ENCODE measurements around the gene SURF1. TPM values are rescaled to one million over a fixed set of nuclear protein-coding genes. Genes with fewer than 3 reads are reported as not detected.
"Not testable (repeated sequence)": the region's sequence is repeated elsewhere in the genome, so short reads cannot be mapped to it uniquely, and the experiment has no call there.

Gene SURF1
- total and polyA plus RNA-seq, 9 of the 15 experiments (the other 6 are each of a cell fraction or from before 2014, with no cell fraction given): 16.1 to 31.3 (median 20.9) TPM

- FAIRE-seq (no peak), DNase-seq (ENCODE audit: extremely low read depth in 1 of 4, low spot score in 3 of 4) (no peak), ATAC-seq (no peak)
- no peaks in the 10 kb centered on the region for H3K36me3 ChIP-seq (ENCODE audit: control insufficient read depth, insufficient read depth, low read length)
- 0% methylated on average over 2 of the region's 3 CpGs for WGBS (ENCODE audit: insufficient coverage, low coverage, missing lambda C conversion rate)
- no peak overlapping the region for H3K4me3 ChIP-seq
- H3K4me2 ChIP-seq (ENCODE audit: insufficient read depth, low read length): no peak overlapping the region
- no TSS peak for BruUV-seq (replicated peaks)
- no peaks in the 10 kb centered on the region for H3K79me2 ChIP-seq (ENCODE audit: control insufficient read depth, insufficient read depth, low read length)
- TF ChIP-seq CREBBP (IDR thresholded peaks at IDR 0.05; ENCODE audit: low read depth, low read length) (peak; percentile 44), MCM5 (IDR thresholded peaks at IDR 0.05; ENCODE audit: low read depth) (no peak)
- peaks cover 2% of the 10 kb centered on the region for H3K9me1 ChIP-seq (ENCODE audit: control insufficient read depth, insufficient read depth, low read length)
- no peaks in the 10 kb centered on the region for H3K9me3 ChIP-seq (replicated peaks; ENCODE audit: control insufficient read depth, insufficient read depth, low read depth, low read length)
- ChIA-PET POLR2A (no interaction called here), CTCF (ENCODE audit: low intra/inter-chr PET ratio) (no interaction called here)
- no peak overlapping the region for H2AFZ ChIP-seq (ENCODE audit: low read depth, low read length)
- H3K27me3 ChIP-seq (ENCODE audit: control insufficient read depth in 2 of 2, insufficient read depth in 2 of 2, low read length in 2 of 2): peaks cover 36 to 63% of the 10 kb centered on the region in 2 experiments; a peak in 4 of 5 replicates
- in situ Hi-C loops (cut with MboI): no loop called here
- intact Hi-C loops (cut with micrococcal nuclease): no loop called here
- peaks cover 9% of the 10 kb centered on the region; the same call in 1 of the 2 replicates for H4K20me1 ChIP-seq (replicated peaks; ENCODE audit: control insufficient read depth, insufficient read depth, low read length)
- peaks cover 0 to 7% of the 10 kb centered on the region in 2 experiments; a peak in 2 of 5 replicates for H3K4me1 ChIP-seq (replicated peaks in 1 of 2; ENCODE audit: control insufficient read depth in 2 of 2, insufficient read depth in 2 of 2, low read length in 2 of 2)
- no peak overlapping the region for H3K27ac ChIP-seq (ENCODE audit: extremely low read depth, low read depth, low read length)
- H3K9ac ChIP-seq (ENCODE audit: insufficient read depth in 1 of 2, low read depth in 2 of 2, low read length in 2 of 2): no peak overlapping the region
Observed at GRCh38 chr9:133393399-133393798, 37.1 kb upstream of the SURF1 start.

DNA sequence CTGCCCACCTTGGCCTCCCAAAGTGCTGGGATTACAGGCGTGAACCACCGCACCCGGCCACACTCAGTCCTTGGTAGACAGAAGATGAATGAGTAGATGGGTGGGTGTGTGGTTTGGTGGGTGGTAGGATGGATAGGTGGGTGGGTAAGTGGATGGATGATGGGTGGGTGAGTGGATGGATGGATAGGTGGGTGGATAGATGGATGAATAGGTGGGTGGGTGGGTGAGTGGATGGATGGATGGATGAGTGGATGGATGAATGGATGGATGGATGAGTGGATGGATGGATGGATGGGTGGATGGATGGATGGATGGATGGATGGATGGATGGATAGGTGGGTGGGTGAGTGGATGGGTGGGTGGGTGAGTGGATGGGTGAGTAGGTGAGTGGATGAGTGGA, 36.0 kb upstream of the SURF1 start:
- DNase-seq (ENCODE audit: extremely low read depth in 1 of 4, low spot score in 3 of 4): not testable (repeated sequence)
- WGBS (ENCODE audit: insufficient coverage, low coverage, missing lambda C conversion rate): 5% methylated on average over 3 of the region's 3 CpGs

More for the DNA sequence above, 36.0 kb upstream of the SURF1 start:
- H3K9ac ChIP-seq (ENCODE audit: insufficient read depth in 1 of 2, low read depth in 2 of 2, low read length in 2 of 2); FAIRE-seq; intact Hi-C loops (cut with micrococcal nuclease); H4K20me1 ChIP-seq (replicated peaks; ENCODE audit: control insufficient read depth, insufficient read depth, low read length); BruUV-seq (replicated peaks); H3K4me2 ChIP-seq (ENCODE audit: insufficient read depth, low read length); H3K9me1 ChIP-seq (ENCODE audit: control insufficient read depth, insufficient read depth, low read length); POLR2A ChIA-PET; CTCF ChIA-PET (ENCODE audit: low intra/inter-chr PET ratio); H3K4me1 ChIP-seq (replicated peaks in 1 of 2; ENCODE audit: control insufficient read depth in 2 of 2, insufficient read depth in 2 of 2, low read length in 2 of 2); H3K4me3 ChIP-seq; H3K9me3 ChIP-seq (replicated peaks; ENCODE audit: control insufficient read depth, insufficient read depth, low read depth, low read length); ATAC-seq; H3K27ac ChIP-seq (ENCODE audit: extremely low read depth, low read depth, low read length); H2AFZ ChIP-seq (ENCODE audit: low read depth, low read length); H3K36me3 ChIP-seq (ENCODE audit: control insufficient read depth, insufficient read depth, low read length); H3K79me2 ChIP-seq (ENCODE audit: control insufficient read depth, insufficient read depth, low read length); in situ Hi-C loops (cut with MboI): not testable (repeated sequence)
- H3K27me3 ChIP-seq (ENCODE audit: control insufficient read depth in 2 of 2, insufficient read depth in 2 of 2, low read length in 2 of 2): peaks cover 42 to 69% of the 10 kb centered on the region in 2 experiments; a peak in 4 of 5 replicates
- peak; percentile 33 for TF ChIP-seq EGR1 (conservative IDR thresholded peaks at IDR 0.05)
